ENCODE measurements around the gene JPH2.

JPH2 gene

DNA sequence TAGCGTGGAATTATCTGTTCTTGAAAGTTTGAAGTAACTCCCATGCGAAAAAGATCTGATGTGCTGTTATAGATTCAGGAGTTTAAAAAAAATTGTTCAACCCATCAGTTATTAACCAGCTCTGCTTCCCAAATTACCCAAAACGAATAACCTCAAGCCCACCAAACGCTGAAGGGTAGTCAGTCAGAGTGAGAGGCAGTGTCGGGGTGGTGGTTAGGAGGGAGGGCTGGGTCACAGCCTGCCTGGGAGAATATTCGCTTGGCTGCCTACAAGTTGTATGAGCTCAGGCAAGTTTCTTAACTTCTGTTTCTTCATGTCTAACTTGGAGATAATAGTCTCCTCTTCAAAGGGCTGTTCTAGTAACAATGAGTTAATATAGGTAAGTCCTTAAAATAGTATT, 114.6 kb downstream of the JPH2 start:
- no peaks in the 10 kb centered on the region for H3K36me3 ChIP-seq (ENCODE audit: insufficient read depth, insufficient read length, low read length)
- no peak overlapping the region for H3K9ac ChIP-seq (ENCODE audit: insufficient read length, low read depth)
- TF ChIP-seq YY1 (IDR thresholded peaks at IDR 0.05; ENCODE audit: insufficient read depth, insufficient read length) (no peak), ZNF274 (IDR thresholded peaks at IDR 0.05; ENCODE audit: low read depth, low read length) (no peak), SUZ12 (IDR thresholded peaks at IDR 0.05; ENCODE audit: extremely low read depth, insufficient read depth, insufficient read length) (no peak)
- H3K27me3 ChIP-seq (ENCODE audit: insufficient read depth, insufficient read length), result no peaks in the 10 kb centered on the region
- H3K4me1 ChIP-seq (ENCODE audit: insufficient read depth, insufficient read length), result peaks cover 13% of the 10 kb centered on the region
- no peak overlapping the region for H3K4me3 ChIP-seq (ENCODE audit: insufficient read length, low read depth)
- no peak for DNase-seq (ENCODE audit: low read depth, low spot score)
- H3K9me3 ChIP-seq (ENCODE audit: insufficient read depth, low read length), result no peaks in the 10 kb centered on the region

DNA sequence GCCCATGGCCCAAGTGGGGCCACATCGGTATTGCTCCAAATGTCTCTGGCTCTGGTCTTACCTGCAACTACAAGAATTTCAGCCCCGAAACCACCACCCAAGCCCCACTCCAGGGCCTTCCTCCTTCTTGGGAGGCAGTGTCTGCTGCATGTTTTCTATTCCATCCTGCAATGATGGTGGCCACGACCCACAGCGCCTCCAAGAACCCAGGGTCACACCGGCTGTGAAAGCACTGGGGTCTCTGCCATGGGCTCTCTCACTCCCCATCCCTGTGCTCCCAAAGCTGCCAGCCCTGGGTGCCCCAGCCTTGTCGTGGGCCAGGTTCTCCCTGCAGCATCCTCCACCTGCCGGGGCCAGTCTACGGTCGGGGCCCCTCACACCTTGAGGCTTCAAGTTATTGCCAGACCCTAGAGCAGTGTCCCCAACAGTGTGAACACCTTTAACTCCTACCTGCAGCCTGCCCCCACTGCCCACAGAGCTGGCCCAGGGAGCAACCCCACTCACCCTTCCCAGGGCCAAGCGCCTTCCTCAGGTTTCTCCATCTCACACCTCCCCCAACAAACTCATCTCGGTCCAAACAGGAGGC, 115.4 kb downstream of the JPH2 start:
- Histone ChIP-seq H3K4me3 (ENCODE audit: insufficient read length, low read depth) (no peak overlapping the region), H3K9me3 (ENCODE audit: insufficient read depth, low read length) (no peaks in the 10 kb centered on the region), H3K36me3 (ENCODE audit: insufficient read depth, insufficient read length, low read length) (peaks cover 2% of the 10 kb centered on the region), H3K4me1 (ENCODE audit: insufficient read depth, insufficient read length) (peaks cover 13% of the 10 kb centered on the region), H3K9ac (ENCODE audit: insufficient read length, low read depth) (no peak overlapping the region), H3K27me3 (ENCODE audit: insufficient read depth, insufficient read length) (no peaks in the 10 kb centered on the region)
- DNase-seq (ENCODE audit: low read depth, low spot score), result no peak
- TF ChIP-seq SUZ12 (IDR thresholded peaks at IDR 0.05; ENCODE audit: extremely low read depth, insufficient read depth, insufficient read length) (no peak), YY1 (IDR thresholded peaks at IDR 0.05; ENCODE audit: insufficient read depth, insufficient read length) (no peak), ZNF274 (IDR thresholded peaks at IDR 0.05; ENCODE audit: low read depth, low read length) (no peak)

DNA sequence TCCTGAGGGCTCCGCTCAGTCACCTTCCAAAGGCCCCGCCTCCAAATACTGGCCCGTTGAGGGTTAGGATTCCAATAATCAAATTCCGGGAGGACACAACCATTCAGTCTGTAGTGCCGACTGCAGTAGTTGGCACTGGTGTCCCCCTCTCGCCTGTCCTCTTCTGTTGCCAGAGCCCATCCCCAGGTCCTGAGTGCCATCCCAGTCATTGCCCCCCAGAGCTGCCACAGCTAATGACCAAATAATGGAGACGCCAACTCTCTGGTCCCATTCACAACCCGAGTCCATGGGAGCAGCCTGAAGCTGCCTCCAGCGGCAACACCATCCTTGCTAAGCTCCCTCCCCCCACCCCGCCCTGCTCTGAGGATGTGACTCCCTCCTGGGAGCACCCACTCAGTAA, 115.9 kb downstream of the JPH2 start:
- Histone ChIP-seq H3K4me3 (ENCODE audit: insufficient read length, low read depth) (no peak overlapping the region), H3K9me3 (ENCODE audit: insufficient read depth, low read length) (no peaks in the 10 kb centered on the region), H3K9ac (ENCODE audit: insufficient read length, low read depth) (no peak overlapping the region), H3K4me1 (ENCODE audit: insufficient read depth, insufficient read length) (peaks cover 13% of the 10 kb centered on the region), H3K27me3 (ENCODE audit: insufficient read depth, insufficient read length) (no peaks in the 10 kb centered on the region), H3K36me3 (ENCODE audit: insufficient read depth, insufficient read length, low read length) (peaks cover 4% of the 10 kb centered on the region)
- no peak for TF ChIP-seq YY1 (IDR thresholded peaks at IDR 0.05; ENCODE audit: insufficient read depth, insufficient read length)
- no peak for TF ChIP-seq SUZ12 (IDR thresholded peaks at IDR 0.05; ENCODE audit: extremely low read depth, insufficient read depth, insufficient read length)
- TF ChIP-seq ZNF274 (IDR thresholded peaks at IDR 0.05; ENCODE audit: low read depth, low read length), result no peak
- no peak for DNase-seq (ENCODE audit: low read depth, low spot score)

DNA sequence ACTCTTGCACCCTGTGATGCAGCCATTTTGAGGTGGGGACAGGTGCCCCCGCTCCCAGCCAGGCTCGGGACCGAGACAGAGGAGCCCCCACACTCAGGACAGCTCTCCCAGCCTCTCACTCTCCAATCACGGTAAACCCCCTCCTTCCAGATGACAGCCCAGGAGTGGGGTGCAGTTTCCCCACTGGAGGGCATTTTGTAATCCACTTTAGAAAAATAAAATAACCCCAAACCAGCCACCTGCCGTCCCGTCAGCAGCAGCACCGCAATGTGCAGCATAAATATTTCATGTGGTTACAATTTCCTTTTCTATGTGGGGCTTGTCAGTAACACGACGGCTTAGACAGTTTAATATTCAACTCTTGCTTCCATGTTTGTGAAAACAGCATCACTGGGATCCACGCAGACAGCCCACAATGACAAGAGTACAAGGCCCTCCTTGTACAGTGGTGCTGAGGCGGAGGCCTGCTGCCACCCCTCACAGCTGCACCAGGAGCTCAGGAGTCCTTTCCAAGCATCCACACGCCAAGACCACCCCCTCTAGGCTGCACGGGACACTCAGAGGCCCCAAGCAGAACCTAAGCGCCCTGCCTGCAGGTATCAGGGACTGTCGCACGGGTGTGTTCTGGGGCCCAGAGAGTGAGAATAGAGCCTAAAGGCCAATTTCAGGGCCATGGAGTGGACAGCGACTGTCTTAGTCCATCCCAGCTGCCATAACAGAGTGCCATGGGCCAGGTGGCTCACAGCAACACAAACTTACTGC, 116.7 kb downstream of the JPH2 start:
- H3K27me3 ChIP-seq (ENCODE audit: insufficient read depth, insufficient read length), result no peaks in the 10 kb centered on the region
- DNase-seq (ENCODE audit: low read depth, low spot score), result no peak
- no peaks in the 10 kb centered on the region for H3K9me3 ChIP-seq (ENCODE audit: insufficient read depth, low read length)
- H3K4me1 ChIP-seq (ENCODE audit: insufficient read depth, insufficient read length), result peaks cover 13% of the 10 kb centered on the region
- peaks cover 8% of the 10 kb centered on the region for H3K36me3 ChIP-seq (ENCODE audit: insufficient read depth, insufficient read length, low read length)
- H3K9ac ChIP-seq (ENCODE audit: insufficient read length, low read depth), result no peak overlapping the region
- no peak overlapping the region for H3K4me3 ChIP-seq (ENCODE audit: insufficient read length, low read depth)
- TF ChIP-seq ZNF274 (IDR thresholded peaks at IDR 0.05; ENCODE audit: low read depth, low read length) (no peak), YY1 (IDR thresholded peaks at IDR 0.05; ENCODE audit: insufficient read depth, insufficient read length) (no peak), SUZ12 (IDR thresholded peaks at IDR 0.05; ENCODE audit: extremely low read depth, insufficient read depth, insufficient read length) (no peak)

DNA sequence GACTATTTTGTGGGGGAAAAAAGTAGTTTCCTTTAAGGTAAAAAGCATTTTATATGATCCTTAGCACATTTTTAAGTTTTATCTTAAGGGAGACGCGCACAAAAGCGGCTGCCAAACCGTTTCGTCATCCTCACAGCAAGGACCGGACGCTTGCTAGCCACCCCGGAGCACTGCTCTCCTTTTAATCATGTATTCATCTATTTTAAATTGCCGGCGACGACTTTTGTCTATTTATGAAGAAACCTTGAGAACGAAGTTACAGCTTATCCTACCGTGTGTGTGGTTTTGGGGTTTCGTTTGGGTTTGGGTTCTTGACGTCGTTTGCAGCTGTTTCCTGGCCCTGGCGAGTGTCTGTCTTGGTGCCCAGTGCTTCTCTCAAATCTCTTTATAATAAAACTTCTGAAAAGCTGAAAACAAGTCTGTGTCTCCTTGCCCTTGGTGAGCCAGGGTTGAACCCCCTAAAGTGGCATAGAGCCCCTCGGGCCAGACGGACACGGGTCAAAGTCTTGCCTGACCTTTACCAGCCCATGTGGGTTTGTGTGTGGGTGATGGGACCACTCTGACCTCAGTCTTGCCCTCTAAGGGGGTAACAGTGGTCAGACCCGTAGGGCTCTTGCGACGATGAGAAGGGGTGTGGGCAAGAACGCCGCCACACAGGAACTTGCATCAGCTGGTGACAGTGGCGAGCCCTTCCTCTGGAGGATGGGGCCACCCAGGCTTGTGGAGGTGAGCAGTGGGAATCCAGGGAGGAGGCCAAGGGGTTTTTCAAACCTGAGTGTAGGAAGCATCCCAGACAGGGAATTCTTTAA, 117.6 kb downstream of the JPH2 start:
- Histone ChIP-seq H3K4me3 (ENCODE audit: insufficient read length, low read depth) (no peak overlapping the region), H3K4me1 (ENCODE audit: insufficient read depth, insufficient read length) (peaks cover 13% of the 10 kb centered on the region), H3K36me3 (ENCODE audit: insufficient read depth, insufficient read length, low read length) (peaks cover 14% of the 10 kb centered on the region), H3K27me3 (ENCODE audit: insufficient read depth, insufficient read length) (no peaks in the 10 kb centered on the region), H3K9me3 (ENCODE audit: insufficient read depth, low read length) (no peaks in the 10 kb centered on the region), H3K9ac (ENCODE audit: insufficient read length, low read depth) (no peak overlapping the region)
- no peak for DNase-seq (ENCODE audit: low read depth, low spot score)
- TF ChIP-seq YY1 (IDR thresholded peaks at IDR 0.05; ENCODE audit: insufficient read depth, insufficient read length) (no peak), SUZ12 (IDR thresholded peaks at IDR 0.05; ENCODE audit: extremely low read depth, insufficient read depth, insufficient read length) (no peak), ZNF274 (IDR thresholded peaks at IDR 0.05; ENCODE audit: low read depth, low read length) (no peak)

DNA sequence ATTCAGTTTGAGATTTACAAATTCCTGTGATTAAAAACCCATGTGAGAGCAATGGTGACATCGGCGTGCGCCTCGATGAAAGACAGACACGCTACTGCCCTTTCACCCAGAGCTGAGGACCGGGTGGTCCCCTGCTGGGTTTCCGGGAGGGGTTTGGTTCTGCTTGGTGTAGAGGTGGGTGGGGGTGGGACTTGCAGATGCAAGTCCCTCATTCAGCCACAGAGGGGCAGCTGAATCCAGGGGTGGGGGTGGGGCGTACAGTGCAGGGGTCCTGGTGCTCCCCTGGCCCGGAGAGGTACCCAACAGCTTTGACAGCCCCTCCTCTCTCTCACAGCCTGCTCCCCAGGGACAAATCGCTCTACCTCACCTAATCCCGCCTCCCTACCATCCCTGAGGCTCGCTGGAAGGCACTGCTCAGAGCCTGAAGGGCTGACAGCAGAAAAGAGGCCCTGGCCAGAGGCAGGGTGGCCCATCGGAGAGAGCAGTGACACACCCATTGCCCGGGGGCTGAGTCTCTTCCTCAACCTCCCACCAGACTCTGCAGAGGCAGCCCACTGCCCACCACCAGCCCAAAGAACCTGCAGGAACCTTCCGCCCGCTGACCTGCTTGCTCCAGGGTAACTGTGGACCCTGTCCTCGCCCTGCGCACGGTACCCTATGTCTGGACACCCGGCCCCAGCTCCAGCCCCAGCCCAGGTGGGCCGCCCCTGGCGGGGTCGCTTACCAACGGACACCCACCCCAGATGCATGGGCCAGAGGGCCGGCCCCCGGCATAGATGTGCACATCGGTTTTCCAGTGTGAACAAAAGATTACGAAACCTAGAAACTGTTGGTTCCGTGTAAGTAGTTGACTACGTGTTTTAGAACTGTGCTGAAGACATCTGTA, 118.4 kb downstream of the JPH2 start:
- Histone ChIP-seq H3K4me3 (ENCODE audit: insufficient read length, low read depth) (no peak overlapping the region), H3K9me3 (ENCODE audit: insufficient read depth, low read length) (no peaks in the 10 kb centered on the region), H3K4me1 (ENCODE audit: insufficient read depth, insufficient read length) (peaks cover 13% of the 10 kb centered on the region), H3K9ac (ENCODE audit: insufficient read length, low read depth) (no peak overlapping the region), H3K27me3 (ENCODE audit: insufficient read depth, insufficient read length) (no peaks in the 10 kb centered on the region), H3K36me3 (ENCODE audit: insufficient read depth, insufficient read length, low read length) (peaks cover 14% of the 10 kb centered on the region)
- DNase-seq (ENCODE audit: low read depth, low spot score), result no peak
- TF ChIP-seq YY1 (IDR thresholded peaks at IDR 0.05; ENCODE audit: insufficient read depth, insufficient read length) (no peak), SUZ12 (IDR thresholded peaks at IDR 0.05; ENCODE audit: extremely low read depth, insufficient read depth, insufficient read length) (no peak), ZNF274 (IDR thresholded peaks at IDR 0.05; ENCODE audit: low read depth, low read length) (no peak)

Data from NT2/D1 (cell line).